ENCODE results near the gene TDRD1. TPM values are rescaled to one million over a fixed set of nuclear protein-coding genes. Genes with fewer than 3 reads are reported as not detected.

The TDRD1 gene
- total and polyA plus RNA-seq, 3 experiments from 2014 or later, result 0.13 to 0.16 (median 0.14) TPM

GRCh38 chr10:114281006-114281405 lies 101.9 kb downstream of the TDRD1 start:
- ChIA-PET CTCF (interaction anchor here (1.0 kb wide), 1 partner anchor 23 kb away, joined by 4 read pairs; no protein-coding TSS in a partner anchor), POLR2A (no interaction called here)
- peaks cover 4 to 30% of the 10 kb centered on the region in 2 donors for H3K27me3 Mint-ChIP-seq
- Histone ChIP-seq H3K36me3 (ENCODE audit: insufficient read depth, low read length) (no peaks in the 10 kb centered on the region), H3K4me3 (ENCODE audit: low read length) (no peak overlapping the region), H3K9me3 (ENCODE audit: low read length) (no peaks in the 10 kb centered on the region), H3K27ac (ENCODE audit: low read depth, low read length) (no peak overlapping the region), H3K27me3 (ENCODE audit: insufficient read depth, low read length, poor library complexity, severe bottlenecking) (no peaks in the 10 kb centered on the region), H3K4me1 (ENCODE audit: insufficient read depth, low read length) (no peaks in the 10 kb centered on the region)
- H3K36me3 Mint-ChIP-seq, result no peaks in the 10 kb centered on the region
- no peak overlapping the region for H3K27ac Mint-ChIP-seq
- DNase-seq, result no peak
- no peaks in the 10 kb centered on the region for H3K4me1 Mint-ChIP-seq
- H3K4me3 Mint-ChIP-seq, result no peak overlapping the region
- no peaks in the 10 kb centered on the region for H3K9me3 Mint-ChIP-seq

DNA sequence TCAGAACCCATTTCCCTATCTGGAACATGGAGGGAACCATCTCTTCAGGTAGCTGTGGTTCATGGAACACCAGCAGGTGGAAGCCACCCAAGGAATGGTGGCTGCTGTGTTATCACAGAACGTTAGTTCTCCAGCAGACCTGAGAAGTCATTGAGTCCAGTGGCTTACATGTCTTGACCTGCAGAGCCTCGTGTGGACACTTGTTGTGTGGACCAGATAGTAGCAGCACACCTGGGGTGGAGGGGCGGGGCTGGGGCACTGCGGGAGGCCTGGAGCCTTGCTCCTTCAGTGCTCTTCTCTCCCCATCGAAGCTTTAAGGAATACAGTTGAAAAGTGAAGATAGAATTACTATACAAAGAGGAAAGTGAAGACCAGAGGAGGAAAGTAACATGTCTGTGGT lies 102.3 kb downstream of the TDRD1 start:
- Mint-ChIP-seq H3K9me3 (no peaks in the 10 kb centered on the region), H3K4me3 (no peak overlapping the region), H3K27ac (no peak overlapping the region), H3K4me1 (no peaks in the 10 kb centered on the region), H3K27me3 (peaks cover 4 to 30% of the 10 kb centered on the region in 2 donors), H3K36me3 (no peaks in the 10 kb centered on the region)
- Histone ChIP-seq H3K9me3 (ENCODE audit: low read length) (no peaks in the 10 kb centered on the region), H3K4me3 (ENCODE audit: low read length) (no peak overlapping the region), H3K36me3 (ENCODE audit: insufficient read depth, low read length) (no peaks in the 10 kb centered on the region), H3K27me3 (ENCODE audit: insufficient read depth, low read length, poor library complexity, severe bottlenecking) (no peaks in the 10 kb centered on the region), H3K27ac (ENCODE audit: low read depth, low read length) (no peak overlapping the region), H3K4me1 (ENCODE audit: insufficient read depth, low read length) (no peaks in the 10 kb centered on the region)
- ChIA-PET POLR2A (no interaction called here), CTCF (interaction anchor here (1.0 kb wide), 1 partner anchor 23 kb away, joined by 4 read pairs; no protein-coding TSS in a partner anchor)
- no peak for DNase-seq

Other genes with a start within 250 kb of the TDRD1 start
- under 1 TPM; 0.49 to 0.50 TPM for gene ADRB1, start 135.5 kb upstream of the TDRD1 start, total RNA-seq
- not detected for gene ADRB1, start 135.5 kb upstream of the TDRD1 start, polyA plus RNA-seq
- 10 to 100 TPM; 11.3 to 14.0 TPM for gene CCDC186, start 5.2 kb upstream of the TDRD1 start, total RNA-seq
- gene CCDC186, start 5.2 kb upstream of the TDRD1 start, polyA plus RNA-seq, result 24.9 TPM
- gene VWA2, start 59.9 kb downstream of the TDRD1 start, total RNA-seq, result not detected
- gene VWA2, start 59.9 kb downstream of the TDRD1 start, polyA plus RNA-seq, result not detected
- gene AFAP1L2, start 225.1 kb downstream of the TDRD1 start, total RNA-seq, result 1 to 10 TPM; 1.6 to 2.5 TPM
- gene AFAP1L2, start 225.1 kb downstream of the TDRD1 start, polyA plus RNA-seq, result 2.9 TPM

All from CD8-positive, alpha-beta memory T cell (primary cell).